Activated B cell treated with CpG ODN at 0.5 μM for 24 hours (primary cell): Measurements from ENCODE around the gene HDLBP. TPM values are rescaled to one million over a fixed set of nuclear protein-coding genes. Genes with fewer than 3 reads are reported as not detected.

Experiments
- ATAC-seq: fragments of 200-7000 bp; cut with Tn5 transposase; one replicate; pipeline ENCODE4 v1.10.0; 2021; ENCODE audit warnings: low read depth, mild to moderate bottlenecking, moderate library complexity
- CTCF ChIA-PET: fragments of 350-600 bp; sonication (Branson Sonifier 250); formaldehyde crosslinking; loops from one replicate; lab custom pipeline; 2021; ENCODE audit warnings: antibody characterized with exemption; lab: Charles Lee
- POLR2A ChIA-PET: fragments of 350-600 bp; sonication (Branson Sonifier 250); formaldehyde crosslinking; loops from one replicate; lab custom pipeline; 2021; ENCODE audit warnings: antibody characterized with exemption; lab: Charles Lee
- DNase-seq: peaks from one replicate; pipeline ENCODE4 v3.0.0; 2022
- H3K27ac Mint-ChIP-seq: one replicate; pipeline ENCODE4 v1.8.0; 2020; ENCODE audit warnings: mixed read lengths
- H3K27me3 Mint-ChIP-seq: one replicate; pipeline ENCODE4 v1.8.0; 2021; ENCODE audit warnings: mixed read lengths
- H3K36me3 Mint-ChIP-seq: one replicate; pipeline ENCODE4 v1.8.0; 2021; ENCODE audit warnings: low read depth, mixed read lengths
- H3K4me1 Mint-ChIP-seq: one replicate; pipeline ENCODE4 v1.8.0; 2021; ENCODE audit warnings: mixed read lengths
- H3K4me3 Mint-ChIP-seq: one replicate; pipeline ENCODE4 v1.8.0; 2020; ENCODE audit warnings: mild to moderate bottlenecking, mixed read lengths
- H3K9me3 Mint-ChIP-seq: one replicate; pipeline ENCODE4 v1.8.0; 2020; ENCODE audit warnings: mixed read lengths
- CTCF ChIP-seq: fragments of 200-600 bp; IDR thresholded peaks from one replicate; pipeline ENCODE4 v1.8.0; 2022; ENCODE audit warnings: antibody characterized with exemption, mild to moderate bottlenecking
- intact Hi-C: fragments of 100-400 bp; cut with micrococcal nuclease; formaldehyde crosslinking; loops from one replicate; pipeline ENCODE4 v1.15.1; 2024
- total RNA-seq: library from RNA; stranded (reverse); gene quantifications from 2 replicates; pipeline ENCODE4 v1.2.3, GENCODE V29; 2022

HDLBP gene
- total RNA-seq, 1 donor from 2014 or later = 168 TPM

GRCh38 chr2:241228081-241228859 is 87.2 kb downstream of the HDLBP start:
- ChIA-PET CTCF (no interaction called here), POLR2A (no interaction called here)
- Mint-ChIP-seq H3K4me1 (no peaks in the 10 kb centered on the region), H3K27me3 (no peaks in the 10 kb centered on the region), H3K4me3 (no peak overlapping the region), H3K9me3 (no peaks in the 10 kb centered on the region), H3K27ac (no peak overlapping the region), H3K36me3 (peaks cover 71% of the 10 kb centered on the region)
- DNase-seq (no peak), ATAC-seq (no peak)
- TF ChIP-seq CTCF = no peak
- intact Hi-C loops = no loop called here

GRCh38 chr2:241227594-241227993 is 87.9 kb downstream of the HDLBP start:
- H3K4me1 Mint-ChIP-seq = no peaks in the 10 kb centered on the region
- POLR2A ChIA-PET = no interaction called here
- H3K36me3 Mint-ChIP-seq = peaks cover 64% of the 10 kb centered on the region
- CTCF ChIA-PET = no interaction called here
- no peaks in the 10 kb centered on the region for H3K27me3 Mint-ChIP-seq
- H3K9me3 Mint-ChIP-seq = no peaks in the 10 kb centered on the region
- intact Hi-C loops = no loop called here
- no peak overlapping the region for H3K4me3 Mint-ChIP-seq
- H3K27ac Mint-ChIP-seq = no peak overlapping the region
- DNase-seq = no peak
- no peak for ATAC-seq
- no peak for TF ChIP-seq CTCF

GRCh38 chr2:241226723-241227572 is 88.5 kb downstream of the HDLBP start:
- intact Hi-C loops = no loop called here
- no peaks in the 10 kb centered on the region for H3K9me3 Mint-ChIP-seq
- TF ChIP-seq CTCF = no peak
- POLR2A ChIA-PET = no interaction called here
- DNase-seq = no peak
- no peaks in the 10 kb centered on the region for H3K4me1 Mint-ChIP-seq
- H3K27ac Mint-ChIP-seq = no peak overlapping the region
- no peak for ATAC-seq
- CTCF ChIA-PET = no interaction called here
- H3K36me3 Mint-ChIP-seq = peaks cover 59% of the 10 kb centered on the region
- no peak overlapping the region for H3K4me3 Mint-ChIP-seq
- no peaks in the 10 kb centered on the region for H3K27me3 Mint-ChIP-seq

- no peak for ATAC-seq
- H3K4me1 Mint-ChIP-seq = no peaks in the 10 kb centered on the region
- CTCF ChIA-PET = no interaction called here
- TF ChIP-seq CTCF = no peak
- no peaks in the 10 kb centered on the region for H3K9me3 Mint-ChIP-seq
- H3K27ac Mint-ChIP-seq = no peak overlapping the region
- intact Hi-C loops = no loop called here
- H3K36me3 Mint-ChIP-seq = peaks cover 49% of the 10 kb centered on the region
- POLR2A ChIA-PET = no interaction called here
- DNase-seq = no peak
- H3K27me3 Mint-ChIP-seq = no peaks in the 10 kb centered on the region
- H3K4me3 Mint-ChIP-seq = no peak overlapping the region
These were observed 89.5 kb downstream of the HDLBP start for GRCh38 chr2:241225983-241226382.

- Mint-ChIP-seq H3K4me3 (no peak overlapping the region), H3K4me1 (no peaks in the 10 kb centered on the region), H3K27me3 (no peaks in the 10 kb centered on the region), H3K36me3 (peaks cover 45% of the 10 kb centered on the region), H3K27ac (no peak overlapping the region), H3K9me3 (no peaks in the 10 kb centered on the region)
- intact Hi-C loops = no loop called here
- no peak for TF ChIP-seq CTCF
- ChIA-PET CTCF (no interaction called here), POLR2A (no interaction called here)
- ATAC-seq (no peak), DNase-seq (no peak)
These were observed 89.9 kb downstream of the HDLBP start for GRCh38 chr2:241225545-241225944.
